HUES64 (cell line): Measurements from ENCODE around the gene HMCN2.

Experiments
- H3K27ac ChIP-seq: 2 replicates; pipeline ENCODE4 v1.7.0; 2013; ENCODE audit warnings: low read depth, low read length, inconsistent platforms
- H3K27me3 ChIP-seq: 2 replicates; pipeline ENCODE4 v1.6.1; 2013; ENCODE audit warnings: mild to moderate bottlenecking, low read length; ENCODE audit not compliant: insufficient read depth
- H3K36me3 ChIP-seq: 2 replicates; pipeline ENCODE4 v1.6.1; 2013; ENCODE audit warnings: mild to moderate bottlenecking, low read length; ENCODE audit not compliant: insufficient read depth
- H3K4me1 ChIP-seq: 2 replicates; pipeline ENCODE4 v1.6.1; 2013; ENCODE audit warnings: mild to moderate bottlenecking, low read length, moderate library complexity; ENCODE audit not compliant: insufficient read depth
- H3K4me3 ChIP-seq: 2 replicates; pipeline ENCODE4 v1.5.1; 2013; ENCODE audit warnings: mild to moderate bottlenecking, low read length, moderate library complexity
- H3K9ac ChIP-seq: 2 replicates; pipeline ENCODE4 v1.6.1; 2013; ENCODE audit warnings: mild to moderate bottlenecking, low read depth, low read length
- H3K9me3 ChIP-seq: 2 replicates; pipeline ENCODE4 v1.6.1; 2013; ENCODE audit warnings: low read depth, low read length; ENCODE audit not compliant: insufficient read depth
- WGBS: fragments of 150-250, 120-280 bp; methylation state at CpG from one replicate; pipeline ENCODE4 v1.1.7; 2013; ENCODE audit warnings: missing lambda C conversion rate; 5-methylcytosine and 5-hydroxymethylcytosine counted together

HMCN2 gene

DNA sequence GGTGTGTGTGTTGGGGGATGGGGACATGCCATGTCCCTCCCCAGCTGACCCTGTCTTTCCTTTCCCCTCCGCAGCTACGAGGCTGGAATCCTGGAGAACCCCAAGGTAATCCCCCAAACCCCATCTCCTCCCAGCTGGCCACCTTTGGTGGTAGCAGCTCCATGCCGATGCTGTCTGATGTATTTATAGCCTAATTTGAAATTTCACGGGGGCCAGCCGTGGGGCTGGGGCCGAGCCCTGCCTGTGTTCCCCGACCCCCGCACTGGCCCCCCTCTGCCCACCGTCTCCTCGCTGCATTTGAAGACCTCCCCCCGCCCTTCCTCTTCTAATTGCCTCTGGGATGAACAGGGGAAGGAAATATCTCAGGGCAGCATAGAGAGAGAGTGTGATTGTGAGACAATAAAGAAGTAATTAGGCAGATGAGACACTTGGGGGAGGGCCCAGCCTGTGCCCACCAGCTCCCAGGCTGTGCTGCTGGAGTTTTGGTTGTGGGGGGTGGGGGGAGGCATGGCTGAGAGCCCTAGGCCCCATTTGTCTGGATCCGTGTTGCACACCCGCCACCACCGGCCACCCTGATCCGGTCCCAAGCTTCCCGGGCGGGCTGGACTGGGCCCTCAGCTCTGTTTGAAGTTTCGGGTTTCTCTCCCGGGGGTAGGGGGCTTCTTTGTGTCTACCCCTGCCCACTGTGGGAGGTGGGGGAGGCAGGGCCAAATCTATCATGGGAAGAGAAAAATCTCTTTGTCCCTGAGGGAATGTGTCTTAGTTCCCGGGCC, 206.0 kb downstream of the HMCN2 start:
- Histone ChIP-seq H3K4me3 (no peak overlapping the region), H3K9me3 (no peaks in the 10 kb centered on the region), H3K4me1 (peaks cover 25% of the 10 kb centered on the region), H3K36me3 (no peaks in the 10 kb centered on the region), H3K27me3 (no peaks in the 10 kb centered on the region), H3K27ac (peak overlapping the region; percentile 60; the same call in 1 of the 2 replicates), H3K9ac (peak overlapping the region; percentile 39; the same call in 1 of the 2 replicates)
- WGBS = 63% methylated on average over 15 of the region's 20 CpGs

DNA sequence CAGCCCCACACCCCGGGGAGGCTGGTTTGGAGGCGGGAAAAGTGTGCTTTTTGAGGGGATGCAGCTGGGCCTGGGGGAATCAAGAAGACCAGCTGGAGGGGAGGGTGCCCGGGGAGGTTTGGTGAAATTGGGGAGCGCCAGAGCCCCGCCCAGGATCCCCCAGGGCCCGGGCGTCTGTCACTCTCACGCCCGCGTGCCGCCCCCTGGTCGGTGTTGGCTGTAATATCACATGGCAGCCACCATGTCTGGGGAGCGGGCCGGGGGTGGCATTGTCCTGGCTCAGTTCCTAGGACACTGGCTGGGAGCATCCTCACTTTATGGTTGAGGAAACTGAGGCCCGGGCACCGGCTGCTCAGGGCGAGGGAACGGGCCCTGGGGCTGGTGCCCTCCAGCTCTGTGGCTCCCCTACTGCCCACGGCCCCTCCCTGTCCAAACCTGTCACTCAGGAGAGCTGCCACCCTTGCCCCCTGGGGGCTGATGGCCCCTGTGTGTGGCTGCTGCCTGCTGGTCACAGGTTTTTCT, 206.7 kb downstream of the HMCN2 start:
- H3K27me3 ChIP-seq = no peaks in the 10 kb centered on the region
- no peaks in the 10 kb centered on the region for H3K9me3 ChIP-seq
- whole genome bisulfite sequencing = 76% methylated on average over 19 of the region's 19 CpGs
- peaks cover 25% of the 10 kb centered on the region for H3K4me1 ChIP-seq
- no peaks in the 10 kb centered on the region for H3K36me3 ChIP-seq
- H3K27ac ChIP-seq = no peak overlapping the region; the same call in 1 of the 2 replicates
- H3K9ac ChIP-seq = no peak overlapping the region; the same call in 1 of the 2 replicates
- no peak overlapping the region for H3K4me3 ChIP-seq

DNA sequence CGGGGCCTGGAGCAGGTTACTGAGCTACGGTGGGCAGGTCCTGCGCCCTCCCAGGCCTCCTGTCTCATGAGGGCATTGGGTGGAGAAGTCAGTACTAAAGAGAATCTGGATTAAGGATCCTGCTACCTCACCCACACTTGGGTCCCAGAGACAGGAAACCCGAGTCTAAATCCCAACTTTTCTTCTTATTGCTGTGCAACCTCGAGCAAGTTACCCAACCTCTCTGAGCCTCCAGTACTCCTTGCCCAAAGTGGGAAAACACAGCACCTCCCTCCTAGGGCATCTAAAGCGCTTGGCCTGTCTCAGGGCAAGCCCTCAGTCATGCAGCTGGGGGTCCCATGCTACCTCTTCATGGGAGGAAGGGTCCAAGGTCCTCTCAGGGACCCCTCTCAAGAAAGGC, 207.4 kb downstream of the HMCN2 start:
- no peak overlapping the region for H3K9ac ChIP-seq
- no peaks in the 10 kb centered on the region for H3K9me3 ChIP-seq
- no peaks in the 10 kb centered on the region for H3K36me3 ChIP-seq
- H3K27ac ChIP-seq = peak overlapping the region; percentile 1; the same call in 1 of the 2 replicates
- H3K27me3 ChIP-seq = no peaks in the 10 kb centered on the region
- H3K4me1 ChIP-seq = peaks cover 19% of the 10 kb centered on the region
- 95% methylated on average over 6 of the region's 6 CpGs for WGBS
- no peak overlapping the region for H3K4me3 ChIP-seq

DNA sequence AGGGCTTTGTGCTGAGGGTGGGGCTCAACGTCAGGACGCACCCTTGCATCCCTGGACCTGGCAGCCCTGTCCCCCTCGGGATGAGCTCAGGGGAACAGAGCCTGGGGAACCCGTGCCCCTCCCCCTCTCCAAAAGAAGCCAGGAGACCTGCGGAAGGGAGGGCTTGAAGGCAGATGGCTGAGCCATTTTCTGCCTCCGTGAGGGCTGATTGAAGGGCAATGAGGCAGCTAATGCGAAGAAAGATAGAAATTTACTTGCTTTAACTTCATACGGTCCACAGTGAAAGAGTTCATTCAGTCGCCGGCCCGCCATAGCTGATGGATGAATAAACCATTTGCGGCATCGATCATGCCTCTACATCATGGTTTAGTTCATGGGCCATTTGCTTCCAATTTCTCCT, 208.0 kb downstream of the HMCN2 start:
- H3K27ac ChIP-seq = peak overlapping the region; percentile 1; the same call in 1 of the 2 replicates
- 43% methylated on average over 13 of the region's 13 CpGs for WGBS
- no peak overlapping the region for H3K4me3 ChIP-seq
- H3K9ac ChIP-seq = no peak overlapping the region
- no peaks in the 10 kb centered on the region for H3K36me3 ChIP-seq
- no peaks in the 10 kb centered on the region for H3K9me3 ChIP-seq
- no peaks in the 10 kb centered on the region for H3K27me3 ChIP-seq
- peaks cover 18% of the 10 kb centered on the region for H3K4me1 ChIP-seq

DNA sequence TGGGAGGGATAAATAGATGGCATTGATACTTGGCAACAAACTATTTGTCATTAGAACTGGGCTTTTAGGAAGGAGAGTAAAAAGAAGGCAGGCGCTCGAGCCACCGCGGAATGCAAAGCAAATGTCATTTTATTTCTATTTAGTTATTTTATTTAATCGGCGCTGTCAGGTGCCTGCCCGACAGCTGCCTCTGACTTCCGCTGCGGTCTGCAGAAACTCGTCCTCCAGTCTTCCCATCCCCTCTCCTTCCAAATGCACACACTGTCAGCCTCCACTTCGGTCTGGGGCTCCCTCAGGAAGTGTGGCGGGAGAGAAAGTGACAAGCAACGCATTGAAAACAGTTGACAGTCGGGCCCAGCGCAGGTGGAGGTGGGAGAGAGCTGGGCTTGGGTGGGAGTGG, 208.5 kb downstream of the HMCN2 start:
- Histone ChIP-seq H3K9ac (no peak overlapping the region), H3K9me3 (no peaks in the 10 kb centered on the region), H3K27me3 (no peaks in the 10 kb centered on the region), H3K36me3 (no peaks in the 10 kb centered on the region), H3K27ac (no peak overlapping the region), H3K4me1 (peaks cover 18% of the 10 kb centered on the region), H3K4me3 (no peak overlapping the region)
- WGBS = 46% methylated on average over 12 of the region's 15 CpGs

DNA sequence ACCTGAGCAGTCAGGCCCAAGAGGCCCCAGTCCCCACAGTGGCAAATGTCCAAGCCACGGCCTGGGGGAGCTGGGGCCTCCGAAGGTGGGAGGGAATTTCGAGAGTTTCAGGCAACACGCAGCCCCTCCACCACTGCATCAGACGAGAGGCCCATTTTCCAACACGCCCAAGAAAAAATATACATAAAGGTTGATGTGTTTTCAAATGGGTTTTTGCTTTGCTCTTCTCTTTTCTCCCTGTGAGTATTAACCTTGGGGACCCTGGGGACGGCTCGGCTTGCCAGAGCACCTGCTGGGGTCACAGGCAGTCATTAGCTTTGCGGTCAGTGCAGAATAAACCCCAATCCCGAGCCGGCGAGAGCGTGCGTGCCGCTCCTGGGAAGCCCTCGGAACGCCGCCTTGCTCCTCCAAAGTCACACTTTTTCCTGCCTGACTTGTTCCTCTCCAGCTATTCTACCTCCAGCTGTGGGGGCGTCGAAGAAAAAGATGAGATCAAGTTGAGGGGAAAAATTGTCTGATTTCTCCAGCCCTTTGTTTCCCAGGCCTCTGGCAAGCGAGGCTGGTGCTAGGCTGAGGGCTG, 210.7 kb downstream of the HMCN2 start:
- Histone ChIP-seq H3K27me3 (no peaks in the 10 kb centered on the region), H3K9ac (no peak overlapping the region), H3K36me3 (no peaks in the 10 kb centered on the region), H3K4me1 (peaks cover 18% of the 10 kb centered on the region), H3K9me3 (no peaks in the 10 kb centered on the region), H3K4me3 (no peak overlapping the region), H3K27ac (no peak overlapping the region)
- WGBS = 91% methylated on average over 20 of the region's 21 CpGs

DNA sequence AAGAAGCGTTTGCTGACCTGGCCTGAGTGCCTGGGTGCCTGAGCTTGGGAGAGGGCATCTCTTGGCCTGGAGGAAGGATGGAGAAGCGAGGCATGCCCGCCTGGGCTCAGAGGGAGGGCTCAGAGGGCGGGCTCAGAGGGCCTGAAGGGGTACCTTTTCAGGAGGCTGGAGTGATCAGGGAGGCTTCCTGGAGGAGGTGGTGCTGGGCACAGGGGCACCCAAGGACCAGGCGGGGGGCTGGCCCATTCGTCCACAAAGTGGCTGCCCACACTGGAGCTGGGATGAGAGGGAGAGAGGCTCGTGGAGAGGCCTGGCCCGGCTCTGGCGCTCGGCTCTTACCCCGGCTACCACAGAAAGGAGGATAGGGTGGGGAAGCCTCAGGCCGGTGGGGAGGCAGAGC, 212.0 kb downstream of the HMCN2 start:
- Histone ChIP-seq H3K36me3 (no peaks in the 10 kb centered on the region), H3K4me1 (peaks cover 14% of the 10 kb centered on the region), H3K9ac (no peak overlapping the region), H3K9me3 (no peaks in the 10 kb centered on the region), H3K27ac (no peak overlapping the region), H3K4me3 (no peak overlapping the region), H3K27me3 (no peaks in the 10 kb centered on the region)
- 92% methylated on average over 12 of the region's 12 CpGs for WGBS

DNA sequence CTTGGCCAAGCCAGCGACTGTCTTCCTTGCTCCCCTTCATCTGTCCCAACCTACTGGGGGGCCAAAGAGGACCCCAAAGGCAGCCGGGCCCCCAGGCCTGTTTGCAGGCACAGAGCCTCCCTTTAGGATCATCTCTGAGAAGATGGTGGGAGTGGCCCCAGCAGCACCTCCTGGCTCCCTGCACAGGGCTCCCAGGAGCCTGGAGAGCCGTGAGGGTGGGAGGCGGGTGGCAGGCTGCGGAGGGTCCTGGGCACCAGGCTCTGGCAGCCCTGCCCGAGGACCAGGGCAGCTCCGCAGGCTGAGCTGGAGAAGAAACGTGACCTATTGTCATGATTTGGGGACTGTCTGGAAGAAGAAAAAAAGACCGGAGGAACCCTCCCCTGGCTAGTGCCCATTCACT, 212.6 kb downstream of the HMCN2 start:
- H3K9ac ChIP-seq = no peak overlapping the region
- H3K9me3 ChIP-seq = no peaks in the 10 kb centered on the region
- H3K4me1 ChIP-seq = peaks cover 13% of the 10 kb centered on the region
- WGBS = 93% methylated on average over 8 of the region's 9 CpGs
- H3K27ac ChIP-seq = no peak overlapping the region
- H3K27me3 ChIP-seq = peaks cover 3% of the 10 kb centered on the region; the same call in 1 of the 2 replicates
- no peak overlapping the region for H3K4me3 ChIP-seq
- H3K36me3 ChIP-seq = no peaks in the 10 kb centered on the region

DNA sequence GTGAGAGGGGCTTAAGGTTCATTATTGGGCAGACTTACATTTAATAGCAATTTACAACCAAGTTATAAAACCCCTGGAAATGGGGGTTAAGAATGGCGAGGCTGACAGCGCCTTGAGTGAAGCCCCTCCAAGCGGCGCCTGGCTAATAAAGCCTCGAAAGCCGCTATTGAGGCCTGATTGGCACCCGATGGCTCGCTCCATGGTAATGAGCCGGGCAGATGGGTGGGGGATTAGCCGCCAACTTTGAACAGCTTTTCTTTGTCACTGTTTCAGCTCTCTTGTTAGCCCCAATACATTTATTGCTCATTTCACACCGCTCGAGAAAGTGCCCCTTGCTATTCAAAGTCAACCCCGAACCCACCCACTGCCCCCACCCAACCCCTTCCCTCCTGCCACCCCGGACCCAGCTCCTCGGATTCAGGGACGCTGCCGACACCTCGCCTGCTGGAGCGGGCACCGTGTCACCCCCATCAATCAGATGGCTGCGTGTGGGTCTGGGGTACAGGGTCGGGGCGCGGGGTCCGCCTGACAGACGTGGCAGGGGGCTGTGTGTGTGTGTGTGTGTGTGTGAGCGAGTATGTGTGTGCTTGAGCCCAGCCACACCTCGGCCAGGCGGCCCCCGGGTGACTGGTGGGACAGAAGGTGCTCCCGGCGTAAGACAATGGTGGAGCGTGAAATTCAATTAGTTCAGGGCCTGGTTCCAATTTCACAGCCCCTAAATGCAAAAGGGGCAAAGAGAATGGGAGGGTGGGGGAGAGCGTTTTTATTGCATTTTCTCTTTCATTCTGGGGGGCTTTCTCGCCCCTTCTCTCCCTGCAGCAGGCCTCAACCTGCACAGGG, 213.4 kb downstream of the HMCN2 start:
- 90% methylated on average over 35 of the region's 35 CpGs for WGBS

DNA sequence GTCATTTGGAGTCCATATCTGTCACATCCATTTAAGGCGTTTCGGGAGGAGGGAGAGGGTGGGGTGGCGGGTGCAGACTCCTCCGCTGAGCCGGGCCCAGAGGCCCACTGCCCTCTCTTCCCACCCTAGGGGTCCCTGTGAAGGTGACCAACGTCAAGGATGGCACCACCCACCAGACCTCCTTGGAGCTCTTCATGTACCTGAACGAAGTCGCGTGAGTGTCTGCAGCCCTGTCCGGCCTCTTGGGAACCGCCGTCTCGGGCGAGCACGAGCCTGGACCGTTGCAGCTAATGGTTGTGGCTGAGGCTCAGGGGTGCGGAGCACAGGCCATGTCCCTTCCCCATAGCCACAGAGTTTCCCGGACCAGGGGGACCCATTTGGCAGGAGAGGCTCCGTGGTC, 214.0 kb downstream of the HMCN2 start:
- Histone ChIP-seq H3K27me3 (peaks cover 3% of the 10 kb centered on the region; the same call in 1 of the 2 replicates), H3K27ac (no peak overlapping the region), H3K9me3 (no peaks in the 10 kb centered on the region), H3K36me3 (no peaks in the 10 kb centered on the region), H3K4me1 (0 out of 2 replicates have a peak, but pooled peaks cover under 1% of the 10 kb centered on the region), H3K9ac (no peak overlapping the region), H3K4me3 (no peak overlapping the region)
- WGBS = 93% methylated on average over 18 of the region's 19 CpGs

More for the DNA sequence above, 213.4 kb downstream of the HMCN2 start:
- Histone ChIP-seq H3K9me3 (no peaks in the 10 kb centered on the region), H3K9ac (no peak overlapping the region), H3K36me3 (no peaks in the 10 kb centered on the region), H3K27me3 (peaks cover 3% of the 10 kb centered on the region; the same call in 1 of the 2 replicates), H3K27ac (no peak overlapping the region), H3K4me3 (no peak overlapping the region), H3K4me1 (peaks cover 7% of the 10 kb centered on the region)

DNA sequence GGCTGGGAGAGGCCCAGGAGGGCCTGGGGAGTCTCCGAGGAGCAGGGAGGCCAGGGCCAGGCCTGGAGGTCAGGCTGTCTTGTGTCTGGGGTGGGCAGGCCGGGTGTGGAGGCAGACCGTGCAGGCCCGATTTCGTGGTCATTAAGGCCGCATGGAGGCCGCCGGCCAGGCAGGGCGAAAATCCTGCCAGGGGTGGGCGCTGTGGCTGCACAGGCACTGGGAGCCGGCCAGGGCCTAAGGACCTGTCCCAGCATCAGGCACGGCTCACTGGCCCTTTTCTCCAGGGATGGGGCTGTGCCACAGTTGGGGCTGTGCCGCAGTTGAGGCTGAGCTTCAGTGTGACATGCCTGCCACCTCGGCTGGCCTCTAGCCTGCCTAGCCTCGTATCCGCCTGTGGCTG, 215.1 kb downstream of the HMCN2 start:
- Histone ChIP-seq H3K36me3 (no peaks in the 10 kb centered on the region), H3K4me1 (no peaks in the 10 kb centered on the region), H3K4me3 (no peak overlapping the region), H3K9ac (no peak overlapping the region), H3K27me3 (peaks cover 3% of the 10 kb centered on the region; the same call in 1 of the 2 replicates), H3K9me3 (no peaks in the 10 kb centered on the region), H3K27ac (no peak overlapping the region)
- WGBS = 74% methylated on average over 16 of the region's 16 CpGs
